Trophoblast cell (in vitro differentiated cells and primary cell): Measurements from ENCODE around the gene CD8B.
"Not testable (repeated sequence)": the region's sequence is repeated elsewhere in the genome, so short reads cannot be mapped to it uniquely, and the experiment has no call there.

Experiments
- DNase-seq, 2 donors: peaks; one replicate each; pipeline ENCODE4 v3.0.0-alpha.2; 2016
- H2AFZ ChIP-seq: 2 replicates; pipeline ENCODE4 v1.6.1; 2013; ENCODE audit warnings: low read length, moderate library complexity, mild to moderate bottlenecking; ENCODE audit not compliant: insufficient read depth, poor library complexity
- H2AK5ac ChIP-seq: 2 replicates; pipeline ENCODE4 v1.6.1; 2013; ENCODE audit warnings: mild to moderate bottlenecking, low read length
- H2BK120ac ChIP-seq: 2 replicates; pipeline ENCODE4 v1.6.1; 2013; ENCODE audit warnings: low read length, mild to moderate bottlenecking, moderate library complexity; ENCODE audit not compliant: insufficient read depth, poor library complexity
- H2BK12ac ChIP-seq: 2 replicates; pipeline ENCODE4 v1.6.1; 2013; ENCODE audit warnings: mild to moderate bottlenecking, low read length, moderate library complexity
- H2BK5ac ChIP-seq: 2 replicates; pipeline ENCODE4 v1.6.1; 2013; ENCODE audit warnings: low read length, low read depth, moderate library complexity, mild to moderate bottlenecking; ENCODE audit not compliant: poor library complexity
- H3K14ac ChIP-seq: 2 replicates; pipeline ENCODE4 v1.6.1; 2013; ENCODE audit warnings: mild to moderate bottlenecking, low read length
- H3K18ac ChIP-seq: 2 replicates; pipeline ENCODE4 v1.6.1; 2013; ENCODE audit warnings: mild to moderate bottlenecking, low read length
- H3K23ac ChIP-seq: 2 replicates; pipeline ENCODE4 v1.6.1; 2013; ENCODE audit warnings: low read length
- H3K27ac ChIP-seq: 2 replicates; pipeline ENCODE4 v1.5.1; 2013; ENCODE audit warnings: low read depth, mild to moderate bottlenecking, inconsistent platforms, low read length, moderate library complexity
- H3K27me3 ChIP-seq: 2 replicates; pipeline ENCODE4 v1.6.1; 2013; ENCODE audit warnings: inconsistent platforms, mild to moderate bottlenecking, low read length, moderate library complexity; ENCODE audit not compliant: insufficient read depth
- H3K36me3 ChIP-seq, 2 experiments: 1 replicate in 1 of 2; 2 replicates in 1 of 2; pipeline ENCODE4 v1.6.1; 2013; ENCODE audit warnings: low read length in 2 of 2, mild to moderate bottlenecking in 2 of 2, moderate library complexity in 1 of 2; ENCODE audit not compliant: insufficient read depth in 2 of 2, control insufficient read depth in 1 of 2
- H3K4ac ChIP-seq: 2 replicates; pipeline ENCODE4 v1.6.1; 2013; ENCODE audit warnings: low read depth, mild to moderate bottlenecking, low read length, moderate library complexity
- H3K4me1 ChIP-seq, 2 experiments: 1 replicate in 1 of 2; 2 replicates in 1 of 2; pipeline ENCODE4 v1.6.1; 2013; ENCODE audit warnings: low read length in 2 of 2, mild to moderate bottlenecking in 2 of 2, moderate library complexity in 1 of 2; ENCODE audit not compliant: insufficient read depth in 2 of 2, control insufficient read depth in 1 of 2
- H3K4me2 ChIP-seq: 2 replicates; pipeline ENCODE4 v1.6.1; 2013; ENCODE audit warnings: inconsistent platforms, mild to moderate bottlenecking, low read length, moderate library complexity
- H3K4me3 ChIP-seq: 2 replicates; pipeline ENCODE4 v1.5.1; 2013; ENCODE audit warnings: mild to moderate bottlenecking, low read depth, low read length, inconsistent platforms
- H3K79me1 ChIP-seq: one replicate; pipeline ENCODE4 v1.6.1; 2013; ENCODE audit warnings: low read length
- H3K79me2 ChIP-seq: 2 replicates; pipeline ENCODE4 v1.6.1; 2013; ENCODE audit warnings: low read length, mild to moderate bottlenecking; ENCODE audit not compliant: control insufficient read depth, insufficient read depth, poor library complexity
- H3K9ac ChIP-seq: 2 replicates; pipeline ENCODE4 v1.6.1; 2013; ENCODE audit warnings: mild to moderate bottlenecking, low read length
- H3K9me3 ChIP-seq: 2 replicates; pipeline ENCODE4 v1.6.1; 2013; ENCODE audit warnings: low read depth, mild to moderate bottlenecking, control low read depth, inconsistent platforms, low read length; ENCODE audit not compliant: insufficient read depth
- H4K12ac ChIP-seq: 2 replicates; pipeline ENCODE4 v1.6.1; 2013; ENCODE audit warnings: low read depth, mild to moderate bottlenecking, low read length, moderate library complexity
- H4K8ac ChIP-seq: 2 replicates; pipeline ENCODE4 v1.6.1; 2013; ENCODE audit warnings: low read depth, mild to moderate bottlenecking, low read length, moderate library complexity
- H4K91ac ChIP-seq: one replicate; pipeline ENCODE4 v1.6.1; 2013; ENCODE audit warnings: low read depth, mild to moderate bottlenecking, low read length, moderate library complexity
- WGBS: extraction: QIAGEN DNeasy Blood & Tissue Kit; methylation state at CpG from one replicate; pipeline ENCODE4 v1.1.7; 2013; ENCODE audit warnings: missing lambda C conversion rate; ENCODE audit not compliant: insufficient read length, insufficient coverage; ENCODE audit errors: extremely low coverage; 5-methylcytosine and 5-hydroxymethylcytosine counted together

CD8B gene

GRCh38 chr2:86842607-86843234, 19.0 kb downstream of the CD8B start:
- not testable (repeated sequence) for H4K12ac ChIP-seq, H3K23ac ChIP-seq, H3K18ac ChIP-seq, H2BK120ac ChIP-seq, H3K79me2 ChIP-seq, H3K4me2 ChIP-seq, H3K27me3 ChIP-seq, H2BK12ac ChIP-seq, H3K14ac ChIP-seq, H3K9me3 ChIP-seq, H4K8ac ChIP-seq, H3K4me3 ChIP-seq, H3K4ac ChIP-seq, H2AK5ac ChIP-seq, H3K79me1 ChIP-seq, H3K36me3 ChIP-seq, H3K27ac ChIP-seq, H2AFZ ChIP-seq, H3K4me1 ChIP-seq, H4K91ac ChIP-seq, H2BK5ac ChIP-seq, DNase-seq, H3K9ac ChIP-seq
- WGBS, result no CpG with 5 or more reads among the region's 6 CpGs

- not testable (repeated sequence) for DNase-seq, H3K79me2 ChIP-seq, H2AFZ ChIP-seq, H3K18ac ChIP-seq, H2BK12ac ChIP-seq, H3K27ac ChIP-seq, H3K4ac ChIP-seq, H4K8ac ChIP-seq, H3K4me2 ChIP-seq, H3K4me3 ChIP-seq, H4K91ac ChIP-seq, H3K9ac ChIP-seq, H2BK120ac ChIP-seq, H2BK5ac ChIP-seq, H4K12ac ChIP-seq, H3K4me1 ChIP-seq, H3K9me3 ChIP-seq, H3K79me1 ChIP-seq, H3K23ac ChIP-seq, H2AK5ac ChIP-seq, H3K36me3 ChIP-seq, H3K27me3 ChIP-seq, H3K14ac ChIP-seq
- no CpG with 5 or more reads among the region's 8 CpGs for WGBS
These were observed 20.4 kb downstream of the CD8B start for GRCh38 chr2:86841330-86841729.

- H2BK120ac ChIP-seq, H3K4ac ChIP-seq, H4K12ac ChIP-seq, H3K4me3 ChIP-seq, H3K27me3 ChIP-seq, H4K91ac ChIP-seq, H3K27ac ChIP-seq, H3K14ac ChIP-seq, H3K9me3 ChIP-seq, H3K4me2 ChIP-seq, H3K79me1 ChIP-seq, H3K36me3 ChIP-seq, H2BK12ac ChIP-seq, H3K4me1 ChIP-seq, H3K23ac ChIP-seq, H4K8ac ChIP-seq, H2AFZ ChIP-seq, H2AK5ac ChIP-seq, H3K9ac ChIP-seq, H3K79me2 ChIP-seq, H2BK5ac ChIP-seq, DNase-seq, H3K18ac ChIP-seq: not testable (repeated sequence)
- no CpG with 5 or more reads among the region's 11 CpGs for WGBS
These were observed 21.7 kb downstream of the CD8B start for GRCh38 chr2:86839871-86840548.

GRCh38 chr2:86839455-86839854, 22.2 kb downstream of the CD8B start:
- not testable (repeated sequence) for H3K79me1 ChIP-seq, H3K23ac ChIP-seq, H3K14ac ChIP-seq, H3K27ac ChIP-seq, H3K4me2 ChIP-seq, H3K4me3 ChIP-seq, DNase-seq, H4K12ac ChIP-seq, H3K36me3 ChIP-seq, H3K79me2 ChIP-seq, H3K18ac ChIP-seq, H4K91ac ChIP-seq, H2BK5ac ChIP-seq, H2BK12ac ChIP-seq, H3K27me3 ChIP-seq, H2BK120ac ChIP-seq, H3K4ac ChIP-seq, H3K9ac ChIP-seq, H3K9me3 ChIP-seq, H2AK5ac ChIP-seq, H3K4me1 ChIP-seq, H2AFZ ChIP-seq, H4K8ac ChIP-seq
- no CpG with 5 or more reads among the region's 7 CpGs for WGBS
